Activated effector memory CD4-positive, alpha-beta T cell treated with Interleukin-2 at 50 U/mL for 16 hours (primary cell): ENCODE data around the gene GNAQ.

Experiments used
- DNase-seq: peaks from one replicate; pipeline ENCODE4 v3.0.0-alpha.2; 2020

Gene GNAQ

DNA sequence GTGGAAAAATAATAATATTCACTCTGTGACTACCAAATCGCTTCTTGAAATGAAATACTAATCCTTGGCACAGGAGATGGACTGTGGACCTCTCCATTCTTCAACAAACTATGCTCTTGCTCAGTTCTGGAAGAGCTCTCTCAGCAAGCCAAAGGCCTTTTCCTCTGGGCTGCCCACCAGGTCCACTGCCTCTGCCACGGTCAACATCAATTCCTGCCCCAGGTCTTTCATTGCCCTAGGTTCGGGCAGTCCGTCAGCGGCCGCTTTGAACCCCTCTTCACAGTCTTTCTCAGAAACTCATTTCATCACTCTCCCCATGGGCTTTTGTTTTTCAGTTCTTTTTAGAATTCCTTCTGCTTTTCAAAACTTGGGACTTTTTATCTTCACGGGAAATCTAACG, 64.9 kb downstream of the GNAQ start:
- no peak for DNase-seq

DNA sequence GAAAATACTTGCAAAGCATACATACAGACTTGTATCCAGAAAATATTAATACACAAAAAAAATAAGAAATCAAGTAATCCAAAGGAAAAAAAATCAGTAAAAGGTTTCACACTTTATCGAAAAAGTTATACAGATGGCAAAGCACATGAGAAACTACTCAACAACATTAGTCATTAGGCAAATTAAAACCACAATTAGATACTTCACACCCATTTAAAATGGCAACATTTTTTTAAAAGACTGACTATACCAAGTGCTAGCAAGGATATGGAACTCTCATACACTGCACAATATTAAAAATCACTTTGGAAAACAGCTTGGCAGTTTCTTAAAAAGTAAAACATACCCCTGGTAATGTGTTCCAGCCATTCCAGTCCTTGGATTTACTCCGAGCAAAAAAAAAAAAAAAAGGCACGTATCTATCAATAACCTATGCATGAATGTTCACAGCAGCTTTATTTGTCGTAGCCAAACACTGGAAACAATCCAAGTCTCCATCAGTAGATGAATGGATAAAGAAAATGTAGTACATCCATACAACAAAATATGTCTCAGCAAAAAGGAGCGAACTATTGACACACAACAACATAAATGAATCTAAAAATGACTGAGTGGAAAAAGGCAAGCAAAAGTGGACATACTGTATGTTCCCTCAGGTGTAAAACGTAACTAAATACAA, 66.0 kb downstream of the GNAQ start:
- no peak for DNase-seq

DNA sequence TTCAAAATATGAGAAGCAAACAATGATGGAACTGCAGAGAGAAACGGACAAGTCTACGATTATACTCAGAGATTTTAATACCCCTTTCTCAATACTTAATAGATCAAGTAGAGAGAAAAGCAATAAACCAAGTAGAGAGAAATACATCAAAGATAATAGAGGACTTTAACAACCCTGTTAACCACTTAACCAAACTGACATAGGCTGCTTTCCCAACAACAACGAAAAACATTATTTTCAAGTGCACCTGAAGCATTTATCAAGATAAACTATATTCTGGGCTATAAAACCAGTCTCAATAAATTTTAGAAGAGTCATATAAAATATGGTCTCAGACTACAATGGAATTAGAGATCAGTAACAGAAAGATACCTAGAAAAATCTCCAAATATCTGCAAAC, 67.4 kb downstream of the GNAQ start:
- DNase-seq, result no peak

DNA sequence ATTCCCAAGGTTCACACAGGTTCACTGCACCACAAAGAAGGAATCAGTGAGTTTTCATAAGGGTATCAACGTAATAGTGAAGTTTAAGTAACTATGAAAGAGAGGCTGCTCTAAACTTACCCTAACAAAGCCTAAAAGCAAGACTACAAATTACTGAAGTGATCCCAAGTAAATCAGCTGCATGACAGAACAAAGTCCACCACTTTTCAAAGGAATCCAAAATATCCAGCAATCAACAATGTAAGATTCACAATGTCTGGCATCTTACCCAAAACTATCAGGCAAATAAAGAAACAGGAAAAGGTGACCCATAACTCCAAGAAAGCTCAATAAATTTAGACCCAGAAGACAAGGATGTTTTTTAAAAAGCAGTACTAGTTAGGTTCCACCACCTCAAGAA, 70.1 kb downstream of the GNAQ start:
- DNase-seq, result no peak

DNA sequence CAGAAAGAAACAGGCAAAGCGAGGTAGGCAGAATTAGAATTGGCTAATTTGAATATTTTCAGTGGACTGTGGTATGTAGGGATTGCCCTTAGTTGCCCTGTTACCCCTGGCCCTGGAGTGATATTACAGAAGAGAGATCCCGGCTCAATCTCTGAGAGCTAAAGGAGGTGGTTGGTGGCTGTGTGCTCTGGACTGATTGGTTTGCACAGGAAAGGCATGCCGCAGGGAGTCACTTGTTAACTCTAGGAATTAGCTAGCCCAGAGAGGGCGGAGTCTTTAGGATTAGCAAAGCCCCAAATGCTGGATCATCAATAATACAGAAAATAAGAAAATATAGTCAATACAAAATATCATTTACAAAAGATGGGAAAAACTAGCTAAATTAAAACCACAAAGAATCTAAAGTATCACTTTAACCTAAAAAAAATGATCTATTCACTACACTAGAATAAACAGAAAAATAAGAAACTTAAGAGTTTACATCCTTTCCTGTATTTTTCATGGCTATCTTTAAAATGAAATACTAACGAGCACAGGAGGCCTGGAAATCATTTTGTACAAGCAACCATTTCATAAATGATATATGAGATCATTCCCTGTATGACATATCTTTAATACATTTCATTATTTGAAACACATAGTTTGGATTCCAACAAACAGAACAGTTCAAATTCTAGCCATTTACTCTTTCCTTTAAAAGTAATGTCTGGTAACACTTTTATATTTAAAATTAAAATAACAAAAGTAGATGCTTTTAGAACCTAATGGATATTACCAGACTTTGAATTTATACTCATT, 71.1 kb downstream of the GNAQ start:
- no peak for DNase-seq

DNA sequence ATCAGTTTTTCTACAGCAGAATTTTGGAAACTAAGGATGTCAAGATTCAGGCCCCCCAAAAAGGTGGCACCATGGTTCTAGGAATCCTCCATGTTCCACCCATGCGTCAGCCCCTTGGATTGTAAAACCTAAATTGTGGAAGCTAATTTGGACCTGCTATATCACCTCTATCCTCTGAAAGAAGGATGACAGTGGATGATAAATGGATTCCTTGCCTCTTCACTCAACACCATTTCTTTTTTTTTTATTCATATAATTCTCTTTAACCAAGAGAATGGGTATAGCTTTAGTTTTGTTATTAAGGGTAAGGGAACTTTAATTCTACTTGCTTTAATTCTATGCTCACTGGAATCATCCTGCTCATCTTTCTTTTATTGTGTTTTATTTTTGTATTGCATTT, 71.8 kb downstream of the GNAQ start:
- no peak for DNase-seq

DNA sequence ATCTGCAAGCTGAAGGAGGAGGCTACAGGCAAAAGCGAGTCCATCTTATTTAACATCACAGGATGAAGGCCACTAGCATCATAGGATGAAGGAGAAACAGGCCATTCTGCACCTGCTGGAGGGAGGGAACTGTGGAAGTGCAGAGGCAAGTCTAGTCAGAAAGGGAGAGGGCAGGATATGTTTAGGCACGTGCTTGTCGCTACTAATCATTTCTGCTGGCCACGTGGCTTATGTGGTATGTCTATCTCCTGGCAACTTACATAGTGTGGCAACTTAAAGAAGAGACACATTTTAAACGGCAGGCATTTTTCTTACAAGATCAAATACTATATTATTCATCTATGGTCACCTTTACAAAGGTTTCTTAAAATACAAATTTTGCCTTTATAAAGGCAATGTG, 74.0 kb downstream of the GNAQ start:
- no peak for DNase-seq

DNA sequence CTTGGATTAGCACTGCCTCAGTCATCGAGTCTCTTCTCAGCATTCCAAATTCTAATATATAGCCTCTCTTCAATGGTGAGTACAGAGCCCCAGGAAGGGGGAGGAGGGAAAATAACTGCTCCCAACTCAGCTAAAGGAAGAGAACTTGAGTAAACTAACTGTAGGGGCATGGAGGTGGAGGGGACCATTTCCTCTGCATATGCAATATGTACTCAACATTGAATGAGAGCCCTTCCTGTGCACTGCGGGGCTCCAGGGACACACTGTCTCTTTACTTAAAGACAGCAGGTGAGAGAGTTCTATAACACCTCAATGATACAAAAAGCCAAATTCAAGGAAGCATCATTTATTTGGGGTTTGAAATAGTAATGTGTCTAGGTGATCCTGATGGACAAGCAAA, 75.1 kb downstream of the GNAQ start:
- DNase-seq, result no peak

DNA sequence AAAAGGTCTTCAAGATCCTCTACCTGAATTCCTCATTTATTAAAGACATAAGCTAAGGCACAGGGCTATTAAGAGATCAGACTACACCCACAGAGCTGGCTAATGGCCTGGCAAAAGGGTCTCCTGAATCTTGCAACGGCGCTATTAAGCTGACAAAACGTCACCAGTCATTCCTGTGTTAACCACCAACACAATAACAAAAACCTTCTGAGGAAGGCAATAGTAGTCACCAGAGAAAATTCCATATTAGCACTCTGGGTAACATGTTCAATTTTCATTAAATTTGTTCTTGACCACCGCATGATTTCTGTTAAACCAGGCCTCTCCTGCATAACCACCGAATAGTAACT, 77.0 kb downstream of the GNAQ start:
- no peak for DNase-seq

DNA sequence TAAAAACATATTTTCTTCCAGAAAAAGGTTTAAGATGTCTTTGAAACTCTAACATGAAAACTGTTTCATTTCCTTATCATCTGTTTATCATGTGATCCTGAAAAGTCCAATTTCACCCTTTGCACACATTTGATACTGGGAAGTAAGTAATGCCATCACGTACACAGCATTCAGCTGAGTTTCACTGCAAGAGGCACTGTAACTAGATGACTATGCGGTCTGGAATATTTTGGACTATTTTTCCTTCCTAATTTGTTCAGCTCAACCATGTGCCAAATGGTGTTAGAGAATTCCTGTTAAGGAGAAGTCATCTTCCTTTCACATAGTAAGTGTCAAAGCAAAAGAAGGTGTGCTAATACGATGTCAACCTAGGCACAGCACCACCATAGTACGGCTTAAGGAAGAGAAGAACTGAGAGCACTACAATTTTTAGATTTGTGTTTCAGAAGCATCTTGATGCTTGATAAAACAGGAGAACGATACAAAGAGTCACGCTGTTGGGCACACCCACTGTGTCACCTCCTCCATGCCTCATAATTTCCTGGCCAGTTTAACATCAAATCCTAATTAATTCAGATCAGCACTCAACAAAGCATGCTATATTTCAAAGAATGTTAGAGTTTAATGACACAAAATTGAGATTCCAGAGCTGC, 77.5 kb downstream of the GNAQ start:
- DNase-seq, result no peak

DNA sequence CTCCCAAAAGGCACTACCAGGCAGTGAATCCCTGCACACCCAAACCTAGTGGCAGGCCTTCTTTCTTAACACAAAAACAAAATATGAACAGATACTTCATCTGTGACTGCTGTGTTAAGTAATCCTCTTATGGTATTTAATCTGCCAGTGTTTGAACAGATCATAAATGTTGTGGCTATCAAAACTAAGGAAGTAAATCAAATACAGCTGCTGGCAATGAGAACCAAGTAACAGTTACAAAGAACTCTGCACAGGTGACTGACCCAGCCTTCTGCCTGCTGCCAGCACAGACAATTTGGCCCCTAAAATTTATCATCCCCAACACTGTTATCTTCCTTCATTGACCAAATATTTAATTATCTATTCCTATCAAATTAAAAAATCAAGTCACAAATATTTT, 78.0 kb downstream of the GNAQ start:
- DNase-seq, result no peak

DNA sequence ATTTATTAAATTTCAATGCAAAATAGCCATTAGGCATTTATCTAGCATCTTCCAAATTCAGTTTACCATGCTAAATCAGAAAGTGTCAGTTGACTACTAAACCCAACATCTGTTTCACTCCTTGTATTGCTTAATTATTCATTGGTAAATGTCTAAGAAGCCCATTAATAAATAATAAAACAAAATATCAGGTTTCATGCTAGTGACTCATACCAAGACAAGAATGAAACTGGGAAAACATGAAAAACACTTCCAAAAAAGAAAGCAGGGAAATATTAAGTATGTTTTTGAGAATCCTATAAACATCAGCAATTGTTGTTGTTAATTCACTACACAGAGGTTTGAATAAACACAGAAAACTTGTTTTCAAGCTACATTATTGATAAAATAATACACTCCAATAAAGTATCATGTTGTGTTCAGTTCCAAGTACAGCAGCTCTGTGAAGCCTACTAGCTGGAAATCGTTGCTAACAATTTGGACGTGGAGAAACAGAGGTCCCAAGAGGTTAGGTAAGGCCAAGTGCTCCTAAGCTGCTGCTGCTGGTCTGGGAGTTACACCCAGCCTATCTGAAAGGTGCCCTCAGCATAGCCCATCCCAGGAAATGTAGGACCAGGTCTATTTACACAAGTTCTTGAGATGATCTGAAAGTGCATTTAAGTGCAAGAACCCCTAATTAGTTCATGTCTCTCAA, 78.8 kb downstream of the GNAQ start:
- no peak for DNase-seq

DNA sequence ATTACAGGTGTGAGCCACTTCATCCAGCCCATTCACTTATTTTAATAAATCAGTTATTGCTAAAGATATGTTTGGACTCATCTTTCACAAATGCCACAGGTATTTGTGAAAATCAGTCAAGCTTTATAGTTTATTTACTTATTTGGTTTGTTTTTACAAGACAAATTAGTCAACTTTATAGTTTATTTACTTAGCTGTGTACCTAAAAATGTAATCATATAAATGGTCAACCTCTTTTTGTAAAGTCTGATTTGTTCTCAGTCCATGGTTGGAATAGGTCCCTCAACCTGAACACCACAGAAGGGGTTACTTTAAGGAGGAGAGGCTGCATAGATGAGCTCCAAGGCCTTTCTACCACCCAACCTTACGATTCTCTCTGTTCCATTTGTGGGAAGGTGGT, 80.2 kb downstream of the GNAQ start:
- no peak for DNase-seq

DNA sequence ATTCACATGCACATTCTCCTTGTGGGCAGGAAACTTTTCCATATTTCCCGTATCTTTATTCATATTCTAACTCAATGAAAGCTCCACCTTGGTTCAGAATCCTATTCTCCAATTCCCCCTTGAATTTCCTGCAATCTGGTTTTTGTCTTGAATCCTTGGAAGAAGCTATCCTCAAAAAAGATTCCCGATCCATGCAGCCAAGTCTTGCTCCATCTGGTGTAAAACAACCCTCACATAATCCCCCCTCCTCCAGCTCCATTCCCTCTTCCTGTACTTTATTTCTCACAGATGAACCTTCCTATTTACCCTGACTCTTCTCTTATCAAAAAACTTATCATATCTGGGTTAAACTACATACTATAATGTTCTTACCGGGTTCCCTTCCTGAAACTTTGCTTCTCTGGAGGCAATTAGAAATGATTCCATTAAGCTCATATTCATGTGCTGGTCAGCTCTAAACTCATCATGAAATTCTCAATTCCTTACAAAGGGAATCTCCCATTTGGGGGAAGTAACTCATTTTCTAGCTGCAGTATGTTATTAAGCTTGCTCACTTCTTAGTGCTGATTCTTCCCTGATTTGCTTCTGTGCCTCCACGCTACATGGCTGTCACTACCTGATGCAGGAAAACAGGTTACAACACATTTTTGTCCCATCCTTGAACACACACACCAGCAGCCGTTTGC, 81.7 kb downstream of the GNAQ start:
- no peak for DNase-seq

DNA sequence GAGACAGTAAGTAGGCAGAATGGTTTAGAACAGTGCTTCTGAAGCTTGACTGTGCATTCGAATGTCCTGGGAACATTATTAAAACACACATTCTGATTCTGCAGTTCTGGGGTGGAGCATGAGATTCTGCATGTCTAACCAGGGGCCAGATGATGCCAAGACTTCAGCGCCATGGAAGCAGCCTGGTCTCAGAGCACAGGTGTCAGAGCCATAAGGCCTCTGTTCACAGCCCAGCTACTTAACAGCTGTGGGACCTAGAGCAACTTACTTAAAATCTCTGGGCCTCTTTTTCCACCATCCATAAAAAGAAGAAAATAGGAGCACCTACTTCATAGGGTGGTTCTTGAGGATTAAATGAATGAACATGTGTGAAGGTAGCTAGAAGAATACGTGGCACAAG, 84.0 kb downstream of the GNAQ start:
- DNase-seq, result no peak

DNA sequence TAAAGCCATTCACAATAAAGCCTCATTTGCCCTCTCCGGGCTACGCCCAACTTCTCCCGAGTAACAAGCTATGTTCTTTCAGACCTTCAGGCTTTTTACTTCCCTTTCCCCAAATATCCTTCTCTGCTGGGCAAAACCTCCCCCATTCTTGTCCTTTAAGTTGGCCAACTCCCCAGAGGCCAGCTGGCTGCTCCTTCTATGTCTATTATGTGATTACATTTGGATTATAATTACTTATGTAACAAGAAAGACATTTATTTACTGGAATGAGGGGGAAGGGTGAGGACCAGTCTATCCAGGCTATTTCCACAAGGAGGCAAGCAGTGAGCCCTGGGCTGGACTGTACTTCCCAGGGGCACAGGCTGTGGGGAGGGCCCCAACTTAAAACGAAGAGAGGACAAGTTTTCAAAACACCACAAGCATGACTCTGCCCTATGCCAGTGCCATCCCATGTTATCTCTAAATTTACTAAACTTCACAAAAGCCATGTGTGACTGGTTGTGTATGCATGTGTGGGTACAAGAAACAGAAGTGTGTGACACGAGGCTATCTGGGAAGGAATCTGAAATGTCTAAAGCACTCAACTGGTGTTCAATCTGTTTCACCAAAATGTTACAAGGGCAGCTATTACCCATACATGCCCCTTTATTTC, 84.5 kb downstream of the GNAQ start:
- no peak for DNase-seq

DNA sequence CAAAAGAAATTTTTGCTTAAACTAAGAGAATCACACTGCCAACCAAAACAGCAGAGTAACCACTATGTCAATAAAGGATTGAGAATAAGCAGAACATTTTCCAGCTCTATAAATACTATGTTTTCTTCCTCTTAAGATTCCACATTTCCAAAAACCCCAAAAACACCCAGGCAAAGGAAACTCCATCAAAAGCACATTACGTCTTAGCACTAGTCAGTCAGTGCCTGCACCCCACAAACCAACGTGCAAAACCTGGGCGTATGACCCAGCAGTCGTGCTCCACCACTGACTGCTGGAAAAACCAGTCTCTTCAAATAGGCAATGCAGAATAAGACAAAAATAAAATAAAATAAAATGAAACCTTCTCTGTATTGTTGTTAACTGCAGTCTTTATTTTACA, 85.3 kb downstream of the GNAQ start:
- DNase-seq, result no peak

DNA sequence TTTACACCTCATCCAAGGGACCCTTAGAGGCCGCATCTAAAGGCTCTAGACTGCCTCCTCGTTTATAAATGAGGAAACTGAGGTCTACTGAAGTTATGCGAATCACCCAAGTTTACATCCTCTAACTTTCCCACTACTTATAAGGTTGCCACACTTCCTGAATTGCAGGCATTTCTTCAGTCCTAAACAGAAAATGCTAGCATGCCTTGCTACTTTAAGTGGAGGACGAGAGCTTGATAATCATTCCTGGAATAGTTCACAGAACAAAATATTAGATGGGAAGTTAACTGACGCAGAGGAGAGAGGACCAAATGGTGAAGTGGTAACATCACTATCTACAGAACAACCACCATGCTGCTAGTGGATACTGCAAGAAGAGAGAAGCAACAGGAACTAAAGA, 85.8 kb downstream of the GNAQ start:
- DNase-seq, result no peak

DNA sequence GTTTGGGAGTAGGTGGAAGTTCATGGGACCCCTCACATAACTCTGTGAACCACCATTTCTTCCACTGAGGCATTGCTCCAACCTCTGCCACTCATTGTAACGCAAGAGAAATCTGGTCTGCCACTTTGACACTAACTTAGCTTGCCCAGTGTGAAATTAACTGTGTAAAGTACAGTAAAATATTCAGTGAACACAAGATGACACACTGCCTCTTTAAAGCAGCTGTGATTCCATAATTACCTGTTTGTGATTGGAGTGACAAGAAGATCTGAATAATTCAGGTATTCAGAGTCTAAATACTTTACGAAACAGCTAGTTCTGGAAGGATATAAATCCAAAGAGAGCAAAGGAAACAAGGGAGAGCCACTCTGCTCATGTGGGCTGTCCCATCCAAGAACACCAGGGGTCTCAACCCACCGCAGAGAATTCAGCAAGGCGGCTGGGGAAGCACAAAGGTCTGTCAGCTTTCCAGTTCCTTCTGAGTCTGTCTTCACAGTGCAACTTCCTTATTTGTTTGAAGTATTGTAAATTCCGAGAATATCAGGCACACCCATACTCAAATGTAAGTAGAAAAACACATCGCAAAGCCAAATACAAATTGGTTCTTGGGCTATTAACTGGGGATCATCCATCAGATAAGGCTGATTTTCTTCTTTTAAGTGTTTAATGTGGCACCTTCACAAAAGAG, 86.9 kb downstream of the GNAQ start:
- no peak for DNase-seq

DNA sequence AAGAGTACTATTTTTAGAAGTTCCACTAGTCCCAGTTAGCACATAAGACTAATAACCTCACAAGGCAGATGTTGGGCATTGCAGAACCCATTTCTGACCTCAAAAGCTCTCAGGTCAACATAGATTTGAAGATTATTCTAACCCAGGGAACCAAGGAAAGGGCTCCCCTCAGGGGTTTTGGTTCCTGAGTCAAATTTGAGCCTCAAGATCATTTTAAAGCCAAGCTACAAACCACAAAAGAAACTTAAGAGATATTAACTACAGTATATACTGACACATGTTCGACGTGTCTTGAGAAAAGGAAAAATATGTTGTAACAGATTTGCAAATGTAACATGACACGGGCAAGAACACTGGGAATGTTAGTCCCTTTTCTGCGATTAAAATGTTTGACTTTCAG, 88.6 kb downstream of the GNAQ start:
- DNase-seq, result no peak

DNA sequence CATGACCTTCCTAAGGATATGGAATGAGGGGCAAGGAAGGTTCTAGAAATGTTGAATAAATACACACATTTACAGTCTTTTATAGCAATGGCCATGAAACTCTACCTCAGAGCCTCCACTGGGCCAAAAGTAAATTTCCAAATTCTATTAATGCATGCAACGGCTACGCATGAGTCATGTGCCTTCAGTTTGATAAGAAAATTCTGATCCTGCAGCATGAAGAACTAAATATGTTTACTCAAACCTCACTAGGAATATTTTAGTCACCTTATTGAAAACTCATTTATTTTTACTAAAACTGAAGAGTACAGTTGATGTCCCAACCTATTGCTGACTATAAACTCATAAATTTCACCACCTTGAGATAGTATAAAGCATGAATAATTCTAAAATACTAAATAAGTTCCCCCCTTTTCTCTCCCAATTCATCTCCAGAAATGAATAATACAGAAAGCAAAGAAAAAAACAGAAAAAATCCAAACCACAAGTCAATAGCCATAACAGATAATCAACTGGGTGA, 92.4 kb downstream of the GNAQ start:
- no peak for DNase-seq

DNA sequence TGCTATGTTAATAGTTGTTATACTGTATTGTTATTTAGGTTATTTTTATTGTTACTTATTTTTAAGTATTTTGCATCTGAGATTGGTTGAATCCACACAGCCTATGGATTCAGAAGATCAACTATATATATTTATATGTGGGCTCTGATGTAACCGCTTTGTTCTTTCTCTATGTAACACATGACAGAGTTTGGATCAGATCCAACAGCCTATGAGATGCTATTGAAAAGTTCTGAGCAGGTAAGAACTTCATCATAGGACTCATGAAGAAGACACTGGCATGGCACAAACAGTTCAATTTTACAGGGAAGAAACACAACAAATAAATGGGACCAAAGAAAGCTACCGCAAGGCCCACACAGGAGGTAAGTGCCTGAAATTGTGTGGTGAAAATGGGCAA, 93.4 kb downstream of the GNAQ start:
- no peak for DNase-seq
